GM12878 (cell line): Measurements from ENCODE around the gene LAMA5. TPM values are rescaled to one million over a fixed set of nuclear protein-coding genes. Genes with fewer than 3 reads are reported as not detected.

Experiments
- MXI1 ChIP-seq: fragments of 150-350 bp; IDR thresholded peaks from 2 replicates; pipeline ENCODE4 v1.6.1; 2011; ENCODE audit warnings: low read depth, mild to moderate bottlenecking, inconsistent platforms, low read length, improper control_type of control experiment
- NFYB ChIP-seq: IDR thresholded peaks from 2 replicates; pipeline ENCODE4 v1.6.1; 2011; ENCODE audit warnings: low read depth, mild to moderate bottlenecking, low read length, improper control_type of control experiment, moderate library complexity; ENCODE audit not compliant: insufficient read depth
- RAD21 ChIP-seq: IDR thresholded peaks from 2 replicates; pipeline ENCODE4 v1.6.1; 2011; ENCODE audit warnings: mild to moderate bottlenecking, low read depth, low read length, moderate library complexity; ENCODE audit not compliant: insufficient read depth
- RFX5 ChIP-seq: IDR thresholded peaks from 2 replicates; pipeline ENCODE4 v1.6.1; 2011; ENCODE audit warnings: low read depth, low read length, improper control_type of control experiment
- SIN3A ChIP-seq: IDR thresholded peaks from 2 replicates; pipeline ENCODE4 v1.6.1; 2012; ENCODE audit warnings: low read depth, low read length, improper control_type of control experiment
- TAF1 ChIP-seq: IDR thresholded peaks from 2 replicates; pipeline ENCODE4 v1.6.1; 2011; ENCODE audit warnings: mild to moderate bottlenecking, low read depth, low read length, borderline replicate concordance
- TARDBP ChIP-seq: IDR thresholded peaks from 2 replicates; pipeline ENCODE4 v1.6.1; 2016; ENCODE audit warnings: borderline replicate concordance
- YBX1 ChIP-seq: fragments of 450-650 bp; IDR thresholded peaks from 2 replicates; pipeline ENCODE4 v1.6.1; 2016; ENCODE audit warnings: antibody characterized with exemption
- polyA plus RNA-seq, 11 experiments: library from polyadenylated mRNA; depleted of rRNA in 4 of 11; unstranded in 6 of 11; stranded (reverse) in 5 of 11; fragments of >200 nt; fragmentation: Nextera tagmentation in 4 of 11; fragmentation: Illumina TruSeq in 1 of 11; extraction: Ambion mirVana in 4 of 11; extraction: Trizol in 1 of 11; gene quantifications; 1 replicate in 1 of 11; 2 replicates in 10 of 11; pipeline versions ENCODE4 v1.2.1 to v1.2.3, GENCODE V29; 2011 to 2016; ENCODE audit warnings: inconsistent platforms in 2 of 11, missing spikeins in 2 of 11, low read depth in 1 of 11
- total RNA-seq, 4 experiments: library from RNA; depleted of rRNA in 3 of 4; stranded (reverse); fragments of >200 nt in 3 of 4; fragmentation: Illumina TruSeq in 1 of 4; extraction: Trizol in 1 of 4; gene quantifications; 2 replicates each; pipeline versions ENCODE4 v1.2.1 to v1.2.3, GENCODE V29; 2013 to 2021
- TF ChIP-seq, protein P1 (sequence below): fragments of 450-650 bp; formaldehyde crosslinking; IDR thresholded peaks from 2 replicates; pipeline ENCODE4 v1.4.0; 2020; ENCODE audit warnings: mild to moderate bottlenecking, moderate library complexity
- TF ChIP-seq, protein P2 (sequence below): fragments of 450-650 bp; IDR thresholded peaks from 2 replicates; pipeline ENCODE4 v1.6.1; 2017; ENCODE audit warnings: mild to moderate bottlenecking, moderate library complexity
- TF ChIP-seq, protein P3 (sequence below): IDR thresholded peaks from 2 replicates; pipeline ENCODE4 v1.6.1; 2011; ENCODE audit warnings: low read depth, low read length, improper control_type of control experiment, borderline replicate concordance

Gene LAMA5
- total and polyA plus RNA-seq, 10 of the 15 experiments (the other 5 are each of a cell fraction or from before 2014, with no cell fraction given), result 0.09 to 3.1 (median 1.6) TPM; not detected in 3

DNA sequence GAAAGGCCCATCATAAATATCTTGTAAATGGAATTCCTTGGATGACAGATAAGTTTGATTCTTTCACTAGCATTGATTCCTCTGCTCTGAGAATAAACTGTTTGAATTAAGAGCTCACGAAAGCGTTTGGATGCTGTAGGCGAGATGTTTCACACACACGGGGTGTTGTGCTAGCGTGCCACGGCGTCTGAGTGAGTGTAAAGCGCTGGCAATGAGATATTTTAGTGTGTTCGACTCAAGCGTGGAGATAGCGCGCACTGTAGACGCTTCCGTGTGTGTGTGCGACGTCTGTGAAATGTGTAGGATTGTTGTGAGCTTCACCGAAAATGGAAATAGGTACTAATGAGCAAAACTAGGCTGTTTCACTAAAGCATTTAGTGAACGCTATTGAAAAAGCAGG, 93.7 kb downstream of the LAMA5 start (continued):
- TF ChIP-seq, protein P1, sequence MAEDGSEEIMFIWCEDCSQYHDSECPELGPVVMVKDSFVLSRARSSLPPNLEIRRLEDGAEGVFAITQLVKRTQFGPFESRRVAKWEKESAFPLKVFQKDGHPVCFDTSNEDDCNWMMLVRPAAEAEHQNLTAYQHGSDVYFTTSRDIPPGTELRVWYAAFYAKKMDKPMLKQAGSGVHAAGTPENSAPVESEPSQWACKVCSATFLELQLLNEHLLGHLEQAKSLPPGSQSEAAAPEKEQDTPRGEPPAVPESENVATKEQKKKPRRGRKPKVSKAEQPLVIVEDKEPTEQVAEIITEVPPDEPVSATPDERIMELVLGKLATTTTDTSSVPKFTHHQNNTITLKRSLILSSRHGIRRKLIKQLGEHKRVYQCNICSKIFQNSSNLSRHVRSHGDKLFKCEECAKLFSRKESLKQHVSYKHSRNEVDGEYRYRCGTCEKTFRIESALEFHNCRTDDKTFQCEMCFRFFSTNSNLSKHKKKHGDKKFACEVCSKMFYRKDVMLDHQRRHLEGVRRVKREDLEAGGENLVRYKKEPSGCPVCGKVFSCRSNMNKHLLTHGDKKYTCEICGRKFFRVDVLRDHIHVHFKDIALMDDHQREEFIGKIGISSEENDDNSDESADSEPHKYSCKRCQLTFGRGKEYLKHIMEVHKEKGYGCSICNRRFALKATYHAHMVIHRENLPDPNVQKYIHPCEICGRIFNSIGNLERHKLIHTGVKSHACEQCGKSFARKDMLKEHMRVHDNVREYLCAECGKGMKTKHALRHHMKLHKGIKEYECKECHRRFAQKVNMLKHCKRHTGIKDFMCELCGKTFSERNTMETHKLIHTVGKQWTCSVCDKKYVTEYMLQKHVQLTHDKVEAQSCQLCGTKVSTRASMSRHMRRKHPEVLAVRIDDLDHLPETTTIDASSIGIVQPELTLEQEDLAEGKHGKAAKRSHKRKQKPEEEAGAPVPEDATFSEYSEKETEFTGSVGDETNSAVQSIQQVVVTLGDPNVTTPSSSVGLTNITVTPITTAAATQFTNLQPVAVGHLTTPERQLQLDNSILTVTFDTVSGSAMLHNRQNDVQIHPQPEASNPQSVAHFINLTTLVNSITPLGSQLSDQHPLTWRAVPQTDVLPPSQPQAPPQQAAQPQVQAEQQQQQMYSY (CRISPR knock-in tag), result no peak
- TF ChIP-seq RAD21 (no peak), TAF1 (no peak), TARDBP (no peak), SIN3A (no peak), MXI1 (no peak), RFX5 (no peak), NFYB (no peak), YBX1 (no peak)
- TF ChIP-seq, protein P2, sequence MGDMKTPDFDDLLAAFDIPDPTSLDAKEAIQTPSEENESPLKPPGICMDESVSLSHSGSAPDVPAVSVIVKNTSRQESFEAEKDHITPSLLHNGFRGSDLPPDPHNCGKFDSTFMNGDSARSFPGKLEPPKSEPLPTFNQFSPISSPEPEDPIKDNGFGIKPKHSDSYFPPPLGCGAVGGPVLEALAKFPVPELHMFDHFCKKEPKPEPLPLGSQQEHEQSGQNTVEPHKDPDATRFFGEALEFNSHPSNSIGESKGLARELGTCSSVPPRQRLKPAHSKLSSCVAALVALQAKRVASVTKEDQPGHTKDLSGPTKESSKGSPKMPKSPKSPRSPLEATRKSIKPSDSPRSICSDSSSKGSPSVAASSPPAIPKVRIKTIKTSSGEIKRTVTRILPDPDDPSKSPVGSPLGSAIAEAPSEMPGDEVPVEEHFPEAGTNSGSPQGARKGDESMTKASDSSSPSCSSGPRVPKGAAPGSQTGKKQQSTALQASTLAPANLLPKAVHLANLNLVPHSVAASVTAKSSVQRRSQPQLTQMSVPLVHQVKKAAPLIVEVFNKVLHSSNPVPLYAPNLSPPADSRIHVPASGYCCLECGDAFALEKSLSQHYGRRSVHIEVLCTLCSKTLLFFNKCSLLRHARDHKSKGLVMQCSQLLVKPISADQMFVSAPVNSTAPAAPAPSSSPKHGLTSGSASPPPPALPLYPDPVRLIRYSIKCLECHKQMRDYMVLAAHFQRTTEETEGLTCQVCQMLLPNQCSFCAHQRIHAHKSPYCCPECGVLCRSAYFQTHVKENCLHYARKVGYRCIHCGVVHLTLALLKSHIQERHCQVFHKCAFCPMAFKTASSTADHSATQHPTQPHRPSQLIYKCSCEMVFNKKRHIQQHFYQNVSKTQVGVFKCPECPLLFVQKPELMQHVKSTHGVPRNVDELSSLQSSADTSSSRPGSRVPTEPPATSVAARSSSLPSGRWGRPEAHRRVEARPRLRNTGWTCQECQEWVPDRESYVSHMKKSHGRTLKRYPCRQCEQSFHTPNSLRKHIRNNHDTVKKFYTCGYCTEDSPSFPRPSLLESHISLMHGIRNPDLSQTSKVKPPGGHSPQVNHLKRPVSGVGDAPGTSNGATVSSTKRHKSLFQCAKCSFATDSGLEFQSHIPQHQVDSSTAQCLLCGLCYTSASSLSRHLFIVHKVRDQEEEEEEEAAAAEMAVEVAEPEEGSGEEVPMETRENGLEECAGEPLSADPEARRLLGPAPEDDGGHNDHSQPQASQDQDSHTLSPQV, result no peak
- TF ChIP-seq, protein P3, sequence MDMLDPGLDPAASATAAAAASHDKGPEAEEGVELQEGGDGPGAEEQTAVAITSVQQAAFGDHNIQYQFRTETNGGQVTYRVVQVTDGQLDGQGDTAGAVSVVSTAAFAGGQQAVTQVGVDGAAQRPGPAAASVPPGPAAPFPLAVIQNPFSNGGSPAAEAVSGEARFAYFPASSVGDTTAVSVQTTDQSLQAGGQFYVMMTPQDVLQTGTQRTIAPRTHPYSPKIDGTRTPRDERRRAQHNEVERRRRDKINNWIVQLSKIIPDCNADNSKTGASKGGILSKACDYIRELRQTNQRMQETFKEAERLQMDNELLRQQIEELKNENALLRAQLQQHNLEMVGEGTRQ, result no peak
- TF ChIP-seq, all 136 proteins: peak for 0
